H1 (cell line): ENCODE data around the gene ST6GALNAC4. TPM values are rescaled to one million over a fixed set of nuclear protein-coding genes. Genes with fewer than 3 reads are reported as not detected.
A peak's percentile ranks its signal among the peaks of the same experiment; 100 is the strongest.

Source experiments
- CTCF ChIA-PET: fragments of 300-600 bp; sonication (Branson Sonifier 250); formaldehyde crosslinking; loops from one replicate; lab custom pipeline; 2021; ENCODE audit not compliant: partially characterized antibody; lab: Charles Lee
- POLR2A ChIA-PET: fragments of 300-600 bp; sonication (Branson Sonifier 250); formaldehyde crosslinking; loops from one replicate; lab custom pipeline; 2021; ENCODE audit warnings: inconsistent platforms; ENCODE audit not compliant: partially characterized antibody; lab: Charles Lee
- DNase-seq, 2 experiments: peaks; one replicate each; pipeline versions ENCODE4 v3.0.0 to v3.0.0-alpha.2; 2010 to 2022; ENCODE audit warnings: low spot score in 2 of 2, low read depth in 1 of 2, mixed read lengths in 1 of 2
- FAIRE-seq: peaks from 2 replicates; lab custom pipeline; 2011; peaks lifted over from hg19 to GRCh38; lab: Jason Lieb, UNC
- H2AFZ ChIP-seq: 2 replicates; pipeline ENCODE4 v1.8.1; 2012; ENCODE audit warnings: low read length, inconsistent platforms
- H2AK5ac ChIP-seq: 2 replicates; pipeline ENCODE4 v1.6.1; 2013; ENCODE audit warnings: low read depth, low read length
- H2BK120ac ChIP-seq: replicated peaks from 2 replicates; pipeline ENCODE3; 2013; ENCODE audit warnings: low read depth, low read length, inconsistent platforms
- H2BK12ac ChIP-seq: 2 replicates; pipeline ENCODE4 v1.6.1; 2013; ENCODE audit warnings: low read depth, low read length
- H2BK15ac ChIP-seq: 2 replicates; pipeline ENCODE4 v1.6.1; 2013; ENCODE audit warnings: low read length
- H2BK20ac ChIP-seq: 2 replicates; pipeline ENCODE4 v1.6.1; 2013; ENCODE audit warnings: low read length
- H2BK5ac ChIP-seq: 2 replicates; pipeline ENCODE4 v1.6.1; 2013; ENCODE audit warnings: low read depth, low read length
- H3K14ac ChIP-seq: 2 replicates; pipeline ENCODE4 v1.6.1; 2013; ENCODE audit warnings: inconsistent platforms; ENCODE audit not compliant: insufficient read length
- H3K18ac ChIP-seq: 2 replicates; pipeline ENCODE4 v1.6.1; 2013; ENCODE audit warnings: low read length; ENCODE audit errors: extremely low read depth
- H3K23ac ChIP-seq: 2 replicates; pipeline ENCODE4 v1.6.1; 2013; ENCODE audit warnings: inconsistent platforms; ENCODE audit not compliant: insufficient read length
- H3K23me2 ChIP-seq: 2 replicates; pipeline ENCODE4 v1.6.1; 2013; ENCODE audit warnings: low read depth, low read length
- H3K27ac ChIP-seq: 2 replicates; pipeline ENCODE4 v1.6.1; 2011; ENCODE audit warnings: low read depth, low read length, inconsistent platforms
- H3K27me3 ChIP-seq, 4 experiments: replicated peaks in 1 of 4; 1 replicate in 1 of 4; 2 replicates in 3 of 4; pipeline versions ENCODE4 v1.6.1 to v1.8.1; 2011 to 2013; ENCODE audit warnings: low read length in 3 of 4, mild to moderate bottlenecking in 3 of 4, inconsistent platforms in 2 of 4, mixed read lengths in 2 of 4, moderate library complexity in 1 of 4; ENCODE audit not compliant: control insufficient read depth in 3 of 4, insufficient read depth in 3 of 4; ENCODE audit errors: extremely low read depth in 1 of 4
- H3K36me3 ChIP-seq, 4 experiments: 2 replicates each; pipeline versions ENCODE4 v1.6.1 to v1.8.1; 2011 to 2013; ENCODE audit warnings: mild to moderate bottlenecking in 4 of 4, low read length in 3 of 4, moderate library complexity in 2 of 4, control low read depth in 1 of 4, inconsistent platforms in 1 of 4; ENCODE audit not compliant: insufficient read depth in 4 of 4, control insufficient read depth in 2 of 4
- H3K4ac ChIP-seq: replicated peaks from 2 replicates; pipeline ENCODE3; 2013; ENCODE audit warnings: low read length, low read depth, mixed read lengths, inconsistent platforms; ENCODE audit not compliant: insufficient read length
- H3K4me1 ChIP-seq, 4 experiments: replicated peaks in 1 of 4; 1 replicate in 1 of 4; 2 replicates in 3 of 4; pipeline versions ENCODE4 v1.6.1 to v1.8.1; 2011 to 2013; ENCODE audit warnings: low read length in 3 of 4, inconsistent platforms in 2 of 4, mixed read lengths in 1 of 4; ENCODE audit not compliant: insufficient read depth in 4 of 4, control insufficient read depth in 3 of 4
- H3K4me2 ChIP-seq, 2 experiments: 2 replicates each; pipeline versions ENCODE4 v1.6.1 to v1.8.1; 2011 to 2013; ENCODE audit warnings: low read depth in 2 of 2, low read length in 2 of 2, control low read depth in 1 of 2, inconsistent platforms in 1 of 2, mild to moderate bottlenecking in 1 of 2; ENCODE audit not compliant: insufficient read depth in 1 of 2
- H3K4me3 ChIP-seq, 4 experiments: fragments of 200-600, 300-600 bp in 1 of 4; sonication (generic), shearing (Covaris generic), sonication (Bioruptor Twin) in 1 of 4; 2 replicates each; pipeline versions ENCODE4 v1.5.1 to v1.8.1; 2011 to 2016; ENCODE audit warnings: low read length in 4 of 4, low read depth in 3 of 4, control low read depth in 2 of 4, inconsistent platforms in 2 of 4, mild to moderate bottlenecking in 2 of 4, mixed read lengths in 1 of 4, moderate library complexity in 1 of 4; ENCODE audit not compliant: insufficient read depth in 2 of 4; ENCODE audit errors: extremely low read depth in 1 of 4
- H3K56ac ChIP-seq: replicated peaks from 2 replicates; pipeline ENCODE3; 2013; ENCODE audit warnings: low read depth, mild to moderate bottlenecking, mixed read lengths, low read length, inconsistent platforms; ENCODE audit not compliant: insufficient read length
- H3K79me1 ChIP-seq: 2 replicates; pipeline ENCODE4 v1.6.1; 2013; ENCODE audit warnings: low read depth, low read length, control low read depth
- H3K79me2 ChIP-seq, 2 experiments: 2 replicates each; pipeline versions ENCODE4 v1.6.1 to v1.8.1; 2012 to 2013; ENCODE audit warnings: low read length in 2 of 2, mild to moderate bottlenecking in 2 of 2, inconsistent platforms in 1 of 2; ENCODE audit not compliant: insufficient read depth in 2 of 2, control insufficient read depth in 1 of 2
- H3K9ac ChIP-seq, 4 experiments: replicated peaks in 1 of 4; 1 replicate in 1 of 4; 2 replicates in 3 of 4; pipeline versions ENCODE4 v1.6.1 to v1.8.1; 2011 to 2013; ENCODE audit warnings: low read depth in 3 of 4, low read length in 3 of 4, control low read depth in 2 of 4, mild to moderate bottlenecking in 2 of 4, moderate library complexity in 2 of 4, inconsistent platforms in 1 of 4; ENCODE audit errors: extremely low read depth in 1 of 4
- H3K9me3 ChIP-seq, 2 experiments: 2 replicates each; pipeline versions ENCODE4 v1.6.1 to v1.8.1; 2012 to 2013; ENCODE audit warnings: mild to moderate bottlenecking in 2 of 2, moderate library complexity in 2 of 2, control low read depth in 1 of 2, inconsistent platforms in 1 of 2, low read depth in 1 of 2, low read length in 1 of 2, mixed read lengths in 1 of 2; ENCODE audit not compliant: insufficient read depth in 2 of 2
- H4K20me1 ChIP-seq, 2 experiments: replicated peaks in 1 of 2; 2 replicates each; pipeline versions ENCODE3 to v1.8.1; 2011 to 2013; ENCODE audit warnings: inconsistent platforms in 2 of 2, low read length in 2 of 2, mild to moderate bottlenecking in 1 of 2; ENCODE audit not compliant: insufficient read depth in 2 of 2, control insufficient read depth in 1 of 2
- H4K5ac ChIP-seq: 2 replicates; pipeline ENCODE4 v1.6.1; 2013; ENCODE audit warnings: low read length, low read depth, mixed read lengths, inconsistent platforms; ENCODE audit not compliant: insufficient read length
- H4K8ac ChIP-seq: 2 replicates; pipeline ENCODE4 v1.8.0; 2013; ENCODE audit warnings: mild to moderate bottlenecking, moderate library complexity, low read length, inconsistent platforms; ENCODE audit not compliant: insufficient read depth; ENCODE audit errors: extremely low read depth
- H4K91ac ChIP-seq: replicated peaks from 2 replicates; pipeline ENCODE3; 2013; ENCODE audit warnings: low read length, mixed read lengths, inconsistent platforms; ENCODE audit not compliant: insufficient read length
- KDM1A ChIP-seq: fragments of 200-600, 300-600 bp; sonication (generic); IDR thresholded peaks from 2 replicates; pipeline ENCODE4 v1.7.1; 2016; ENCODE audit warnings: mild to moderate bottlenecking, low read length, borderline replicate concordance
- PHF8 ChIP-seq: fragments of 200-600 bp; sonication (generic); conservative IDR thresholded peaks from 2 replicates; pipeline ENCODE4 v1.7.1; 2012; ENCODE audit warnings: low read depth, mild to moderate bottlenecking, inconsistent platforms, low read length, moderate library complexity
- SP1 ChIP-seq: IDR thresholded peaks from 2 replicates; pipeline ENCODE4 v1.6.1; 2011; ENCODE audit warnings: low read depth, low read length
- TCF12 ChIP-seq: IDR thresholded peaks from 2 replicates; pipeline ENCODE4 v1.6.1; 2011; ENCODE audit warnings: low read depth, mild to moderate bottlenecking, low read length
- WGBS, 2 experiments: shearing (Covaris generic) in 1 of 2; methylation state at CpG; one replicate each; pipeline versions ENCODE4 v1.1.6 to v1.1.7; 2013 to 2015; ENCODE audit warnings: low lambda C conversion rate in 2 of 2, mixed read lengths in 2 of 2, inconsistent platforms in 1 of 2, low coverage in 1 of 2, missing lambda C conversion rate in 1 of 2; ENCODE audit not compliant: insufficient replicate concordance in 2 of 2, insufficient coverage in 1 of 2, insufficient read length in 1 of 2; ENCODE audit errors: extremely low coverage in 1 of 2, missing lambda C conversion rate in 1 of 2; 5-methylcytosine and 5-hydroxymethylcytosine counted together
- polyA plus RNA-seq, 7 experiments: library from polyadenylated mRNA; depleted of rRNA in 3 of 7; stranded (reverse) in 5 of 7; unstranded in 2 of 7; fragments of >200 nt in 5 of 7; fragments of 200-250 nt in 2 of 7; gene quantifications; 1 replicate in 5 of 7; 2 replicates in 1 of 7; 4 replicates in 1 of 7; pipeline versions ENCODE4 v1.2.1 to v1.2.3, GENCODE V29; 2011 to 2013; ENCODE audit warnings: missing spikeins in 2 of 7, mixed read lengths in 2 of 7
- total RNA-seq: library from RNA; stranded (reverse); fragmentation: NEBNext Ultra II Directional; extraction: Animal tissue kit (Norgen Biotek cat#: 25700); gene quantifications from 2 replicates; pipeline ENCODE4 v1.2.1, GENCODE V29; 2021

ST6GALNAC4 gene
- total and polyA plus RNA-seq, 2 of the 8 experiments (the other 6 are each of a cell fraction or from before 2014, with no cell fraction given) = 21.8 to 34.1 TPM

- no peak for FAIRE-seq
- H3K23ac ChIP-seq = no peak overlapping the region
- 0 out of 2 replicates have a peak, but pooled peaks have one; percentile 47 for TF ChIP-seq KDM1A
- TF ChIP-seq SP1 = no peak
- no peak for TF ChIP-seq TCF12
- TF ChIP-seq PHF8 = no peak
- TF ChIP-seq, all 59 proteins: peak for 1
- POLR2A ChIA-PET = interaction anchor here (1.0 to 2.1 kb wide), 6 partner anchors 10 to 139 kb away, joined by 3 to 9 read pairs (median 4); no protein-coding TSS in a partner anchor
- Histone ChIP-seq H3K9me3 (no peaks in the 10 kb centered on the region), H4K8ac (no peak overlapping the region), H4K91ac (no peak overlapping the region), H2BK12ac (no peak overlapping the region), H2BK20ac (no peak overlapping the region), H3K27me3 (no peaks in the 10 kb centered on the region), H4K5ac (no peak overlapping the region), H3K4me1 (peaks cover 0 to 11% (median 7%) of the 10 kb centered on the region in 4 experiments; a peak in 4 of 7 replicates), H3K14ac (no peak overlapping the region), H2BK15ac (no peak overlapping the region), H3K4me2 (no peak overlapping the region), H2BK120ac (no peak overlapping the region), H3K4ac (no peak overlapping the region), H3K56ac (no peak overlapping the region), H3K79me1 (peaks cover 22% of the 10 kb centered on the region), H2BK5ac (no peak overlapping the region), H2AK5ac (no peak overlapping the region), H2AFZ (no peak overlapping the region), H3K9ac (no peak overlapping the region), H4K20me1 (peaks cover 22 to 28% of the 10 kb centered on the region in 2 experiments), H3K79me2 (peaks cover 0 to 69% of the 10 kb centered on the region in 2 experiments; a peak in 2 of 4 replicates), H3K23me2 (no peaks in the 10 kb centered on the region), H3K4me3 (no peak overlapping the region), H3K27ac (no peak overlapping the region), H3K18ac (no peak overlapping the region), H3K36me3 (peaks cover 0 to 2% (median 0%) of the 10 kb centered on the region in 4 experiments; a peak in 2 of 8 replicates)
- 85% methylated on average over 17 of the region's 17 CpGs; no CpG with 5 or more reads in 1 of the 2 experiments for WGBS, 2 experiments
- CTCF ChIA-PET = interaction anchor here (0.6 to 35.5 kb wide), 21 partner anchors 9 to 163 kb away, joined by 3 to 825 read pairs (median 4); partner anchors contain the start of gene NAIF1
- DNase-seq = no peak
Observed at GRCh38 chr9:127953768-127954505, 37.1 kb upstream of the ST6GALNAC4 start.
